ENCODE results near the gene YEATS2.

- TF ChIP-seq, protein P1, sequence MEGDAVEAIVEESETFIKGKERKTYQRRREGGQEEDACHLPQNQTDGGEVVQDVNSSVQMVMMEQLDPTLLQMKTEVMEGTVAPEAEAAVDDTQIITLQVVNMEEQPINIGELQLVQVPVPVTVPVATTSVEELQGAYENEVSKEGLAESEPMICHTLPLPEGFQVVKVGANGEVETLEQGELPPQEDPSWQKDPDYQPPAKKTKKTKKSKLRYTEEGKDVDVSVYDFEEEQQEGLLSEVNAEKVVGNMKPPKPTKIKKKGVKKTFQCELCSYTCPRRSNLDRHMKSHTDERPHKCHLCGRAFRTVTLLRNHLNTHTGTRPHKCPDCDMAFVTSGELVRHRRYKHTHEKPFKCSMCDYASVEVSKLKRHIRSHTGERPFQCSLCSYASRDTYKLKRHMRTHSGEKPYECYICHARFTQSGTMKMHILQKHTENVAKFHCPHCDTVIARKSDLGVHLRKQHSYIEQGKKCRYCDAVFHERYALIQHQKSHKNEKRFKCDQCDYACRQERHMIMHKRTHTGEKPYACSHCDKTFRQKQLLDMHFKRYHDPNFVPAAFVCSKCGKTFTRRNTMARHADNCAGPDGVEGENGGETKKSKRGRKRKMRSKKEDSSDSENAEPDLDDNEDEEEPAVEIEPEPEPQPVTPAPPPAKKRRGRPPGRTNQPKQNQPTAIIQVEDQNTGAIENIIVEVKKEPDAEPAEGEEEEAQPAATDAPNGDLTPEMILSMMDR (IDR thresholded peaks at IDR 0.05; ENCODE audit: extremely low read depth in 1 of 2, insufficient read depth in 1 of 2, low read depth in 1 of 2, low read length in 2 of 2), result no peak
- TF ChIP-seq POLR2AphosphoS5 (IDR thresholded peaks at IDR 0.05; ENCODE audit: insufficient read depth, low read depth, low read length) (peak; percentile 33), EZH2 (IDR thresholded peaks at IDR 0.05; ENCODE audit: borderline replicate concordance, low read depth, low read length, severe bottlenecking) (no peak), POLR2A (IDR thresholded peaks at IDR 0.05; ENCODE audit: low read depth, low read length) (no peak)
Observed at GRCh38 chr3:183764847-183765731, 67.5 kb downstream of the YEATS2 start.
